Measurements from ENCODE around the gene FHIT.

DNA sequence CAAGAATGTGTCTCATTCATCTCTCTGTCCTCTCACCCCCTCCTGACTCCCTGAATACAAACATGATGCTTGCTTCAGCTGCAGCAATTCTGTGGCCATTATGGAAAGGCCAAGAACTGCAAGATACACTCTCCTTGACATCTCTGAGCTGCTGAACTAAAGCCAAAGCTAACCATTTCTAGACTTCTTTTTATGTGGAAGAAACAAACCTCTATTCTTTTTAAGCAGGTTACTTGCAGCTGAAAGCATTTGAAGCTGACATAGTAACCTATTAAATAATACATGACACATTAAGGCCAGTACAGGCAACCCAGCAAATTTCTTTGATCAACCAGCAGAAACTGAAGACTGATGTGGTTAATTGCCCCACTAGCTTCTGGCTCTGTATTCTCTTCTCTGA is 17.5 kb downstream of the FHIT start:
- TF ChIP-seq ATF3 (IDR thresholded peaks at IDR 0.05) (no peak), CTCF (IDR thresholded peaks at IDR 0.05; ENCODE audit: low read depth, low read length, missing input control) (no peak), FOXA1 (IDR thresholded peaks at IDR 0.05) (no peak), RXRA (IDR thresholded peaks at IDR 0.05) (no peak), RAD21 (IDR thresholded peaks at IDR 0.05) (no peak)
- TF ChIP-seq, protein P1, sequence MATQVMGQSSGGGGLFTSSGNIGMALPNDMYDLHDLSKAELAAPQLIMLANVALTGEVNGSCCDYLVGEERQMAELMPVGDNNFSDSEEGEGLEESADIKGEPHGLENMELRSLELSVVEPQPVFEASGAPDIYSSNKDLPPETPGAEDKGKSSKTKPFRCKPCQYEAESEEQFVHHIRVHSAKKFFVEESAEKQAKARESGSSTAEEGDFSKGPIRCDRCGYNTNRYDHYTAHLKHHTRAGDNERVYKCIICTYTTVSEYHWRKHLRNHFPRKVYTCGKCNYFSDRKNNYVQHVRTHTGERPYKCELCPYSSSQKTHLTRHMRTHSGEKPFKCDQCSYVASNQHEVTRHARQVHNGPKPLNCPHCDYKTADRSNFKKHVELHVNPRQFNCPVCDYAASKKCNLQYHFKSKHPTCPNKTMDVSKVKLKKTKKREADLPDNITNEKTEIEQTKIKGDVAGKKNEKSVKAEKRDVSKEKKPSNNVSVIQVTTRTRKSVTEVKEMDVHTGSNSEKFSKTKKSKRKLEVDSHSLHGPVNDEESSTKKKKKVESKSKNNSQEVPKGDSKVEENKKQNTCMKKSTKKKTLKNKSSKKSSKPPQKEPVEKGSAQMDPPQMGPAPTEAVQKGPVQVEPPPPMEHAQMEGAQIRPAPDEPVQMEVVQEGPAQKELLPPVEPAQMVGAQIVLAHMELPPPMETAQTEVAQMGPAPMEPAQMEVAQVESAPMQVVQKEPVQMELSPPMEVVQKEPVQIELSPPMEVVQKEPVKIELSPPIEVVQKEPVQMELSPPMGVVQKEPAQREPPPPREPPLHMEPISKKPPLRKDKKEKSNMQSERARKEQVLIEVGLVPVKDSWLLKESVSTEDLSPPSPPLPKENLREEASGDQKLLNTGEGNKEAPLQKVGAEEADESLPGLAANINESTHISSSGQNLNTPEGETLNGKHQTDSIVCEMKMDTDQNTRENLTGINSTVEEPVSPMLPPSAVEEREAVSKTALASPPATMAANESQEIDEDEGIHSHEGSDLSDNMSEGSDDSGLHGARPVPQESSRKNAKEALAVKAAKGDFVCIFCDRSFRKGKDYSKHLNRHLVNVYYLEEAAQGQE (IDR thresholded peaks at IDR 0.05), result no peak

All from liver (tissue), 3 donors.